Caco-2 (cell line): ENCODE measurements around the gene PM20D1. TPM values are rescaled to one million over a fixed set of nuclear protein-coding genes. Genes with fewer than 3 reads are reported as not detected.

Source experiments
- BruUV-seq: library from RNA; stranded (reverse); fragments of 400-500 nt; replicated peaks from 2 replicates; lab custom pipeline; 2021; lab: Mats Ljungman, UMichigan
- CTCF ChIA-PET: fragments of 300-600 bp; sonication (Branson Sonifier 250); formaldehyde crosslinking; loops from one replicate; lab custom pipeline; 2022; ENCODE audit warnings: antibody characterized with exemption; lab: Charles Lee
- POLR2A ChIA-PET: fragments of 300-600 bp; sonication (Branson Sonifier 250); formaldehyde crosslinking; loops from one replicate; lab custom pipeline; 2022; ENCODE audit warnings: antibody characterized with exemption; lab: Charles Lee
- DNase-seq, 2 experiments: peaks; one replicate each; pipeline versions ENCODE4 v3.0.0 to v3.0.0-alpha.2; 2020 to 2022
- H3K27me3 ChIP-seq: replicated peaks from 2 replicates; pipeline ENCODE4 v1.6.0; 2011; ENCODE audit warnings: low read length; ENCODE audit not compliant: control insufficient read depth, insufficient read depth
- H3K36me3 ChIP-seq: 2 replicates; pipeline ENCODE4 v1.5.1; 2011; ENCODE audit warnings: low read length; ENCODE audit not compliant: control insufficient read depth, insufficient read depth
- H3K4me1 ChIP-seq: fragments of 250-450 bp; sonication (Bioruptor Pico); 2 replicates; pipeline ENCODE4 v1.5.1; 2020; ENCODE audit warnings: mild to moderate bottlenecking
- H3K4me3 ChIP-seq: 2 replicates; pipeline ENCODE4 v1.5.1; 2011; ENCODE audit warnings: low read depth, mild to moderate bottlenecking, control low read depth, low read length
- H3K9me3 ChIP-seq: fragments of 250-450 bp; sonication (Bioruptor Pico); 2 replicates; pipeline ENCODE4 v1.5.1; 2020; ENCODE audit warnings: mild to moderate bottlenecking, moderate library complexity
- H3K27ac Mint-ChIP-seq: one replicate; pipeline ENCODE4 v1.8.0; 2022; ENCODE audit warnings: mixed read lengths; ENCODE audit not compliant: unreplicated experiment
- H3K27me3 Mint-ChIP-seq: one replicate; pipeline ENCODE4 v1.8.0; 2022; ENCODE audit warnings: mixed read lengths; ENCODE audit not compliant: insufficient read depth, unreplicated experiment
- H3K36me3 Mint-ChIP-seq: one replicate; pipeline ENCODE4 v1.8.0; 2022; ENCODE audit warnings: mild to moderate bottlenecking, mixed read lengths; ENCODE audit not compliant: insufficient read depth, unreplicated experiment
- H3K4me1 Mint-ChIP-seq: one replicate; pipeline ENCODE4 v1.8.0; 2022; ENCODE audit warnings: low read depth, mixed read lengths; ENCODE audit not compliant: unreplicated experiment
- H3K4me3 Mint-ChIP-seq: one replicate; pipeline ENCODE4 v1.8.0; 2022; ENCODE audit warnings: mild to moderate bottlenecking, moderate library complexity, mixed read lengths; ENCODE audit not compliant: unreplicated experiment
- H3K9me3 Mint-ChIP-seq: one replicate; pipeline ENCODE4 v1.8.0; 2022; ENCODE audit warnings: mixed read lengths; ENCODE audit not compliant: unreplicated experiment
- intact Hi-C: fragments of 100-400 bp; cut with micrococcal nuclease; formaldehyde crosslinking; loops from one replicate; pipeline ENCODE4 v1.10.0; 2022; ENCODE audit not compliant: unreplicated experiment
- total RNA-seq: library from RNA; stranded (reverse); gene quantifications from 2 replicates; pipeline ENCODE4 v1.2.3, GENCODE V29; 2022
- TF ChIP-seq, protein P1 (sequence below), 2 experiments: fragments of 200-600 bp in 1 of 2; IDR thresholded peaks; 1 replicate in 1 of 2; 2 replicates in 1 of 2; pipeline versions ENCODE4 v1.5.1 to v1.8.0; 2011 to 2022; ENCODE audit warnings: antibody characterized with exemption in 1 of 2, control low read depth in 1 of 2, inconsistent platforms in 1 of 2, low read depth in 1 of 2, low read length in 1 of 2, mild to moderate bottlenecking in 1 of 2, moderate library complexity in 1 of 2; ENCODE audit not compliant: insufficient read depth in 1 of 2, severe bottlenecking in 1 of 2, unreplicated experiment in 1 of 2

Gene PM20D1
- total RNA-seq, 1 experiment from 2014 or later = not detected

GRCh38 chr1:205843036-205843859 is 6.7 kb downstream of the PM20D1 start:
- Mint-ChIP-seq H3K4me3 (no peak overlapping the region), H3K36me3 (no peaks in the 10 kb centered on the region), H3K9me3 (no peaks in the 10 kb centered on the region), H3K4me1 (no peaks in the 10 kb centered on the region), H3K27ac (no peak overlapping the region), H3K27me3 (peaks cover 15% of the 10 kb centered on the region)
- BruUV-seq = no TSS peak
- TF ChIP-seq, protein P1, sequence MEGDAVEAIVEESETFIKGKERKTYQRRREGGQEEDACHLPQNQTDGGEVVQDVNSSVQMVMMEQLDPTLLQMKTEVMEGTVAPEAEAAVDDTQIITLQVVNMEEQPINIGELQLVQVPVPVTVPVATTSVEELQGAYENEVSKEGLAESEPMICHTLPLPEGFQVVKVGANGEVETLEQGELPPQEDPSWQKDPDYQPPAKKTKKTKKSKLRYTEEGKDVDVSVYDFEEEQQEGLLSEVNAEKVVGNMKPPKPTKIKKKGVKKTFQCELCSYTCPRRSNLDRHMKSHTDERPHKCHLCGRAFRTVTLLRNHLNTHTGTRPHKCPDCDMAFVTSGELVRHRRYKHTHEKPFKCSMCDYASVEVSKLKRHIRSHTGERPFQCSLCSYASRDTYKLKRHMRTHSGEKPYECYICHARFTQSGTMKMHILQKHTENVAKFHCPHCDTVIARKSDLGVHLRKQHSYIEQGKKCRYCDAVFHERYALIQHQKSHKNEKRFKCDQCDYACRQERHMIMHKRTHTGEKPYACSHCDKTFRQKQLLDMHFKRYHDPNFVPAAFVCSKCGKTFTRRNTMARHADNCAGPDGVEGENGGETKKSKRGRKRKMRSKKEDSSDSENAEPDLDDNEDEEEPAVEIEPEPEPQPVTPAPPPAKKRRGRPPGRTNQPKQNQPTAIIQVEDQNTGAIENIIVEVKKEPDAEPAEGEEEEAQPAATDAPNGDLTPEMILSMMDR (IDR thresholded peaks at IDR 0.05; ENCODE audit: insufficient read depth in 1 of 2, low read depth in 1 of 2, low read length in 1 of 2, severe bottlenecking in 1 of 2, unreplicated experiment in 1 of 2) = no peak
- Histone ChIP-seq H3K27me3 (no peaks in the 10 kb centered on the region), H3K9me3 (no peaks in the 10 kb centered on the region), H3K4me1 (no peaks in the 10 kb centered on the region), H3K36me3 (no peaks in the 10 kb centered on the region), H3K4me3 (no peak overlapping the region)
- intact Hi-C loops = no loop called here
- ChIA-PET CTCF (no interaction called here), POLR2A (no interaction called here)
- DNase-seq = no peak

- TF ChIP-seq, protein P1 (IDR thresholded peaks at IDR 0.05; ENCODE audit: insufficient read depth in 1 of 2, low read depth in 1 of 2, low read length in 1 of 2, severe bottlenecking in 1 of 2, unreplicated experiment in 1 of 2) = no peak
- Histone ChIP-seq H3K36me3 (no peaks in the 10 kb centered on the region), H3K27me3 (no peaks in the 10 kb centered on the region), H3K9me3 (no peaks in the 10 kb centered on the region), H3K4me3 (no peak overlapping the region), H3K4me1 (no peaks in the 10 kb centered on the region)
- ChIA-PET POLR2A (no interaction called here), CTCF (no interaction called here)
- intact Hi-C loops = no loop called here
- no peaks in the 10 kb centered on the region for H3K4me1 Mint-ChIP-seq
- H3K27me3 Mint-ChIP-seq = peaks cover 19% of the 10 kb centered on the region
- H3K9me3 Mint-ChIP-seq = no peaks in the 10 kb centered on the region
- no peak overlapping the region for H3K27ac Mint-ChIP-seq
- no peak overlapping the region for H3K4me3 Mint-ChIP-seq
- H3K36me3 Mint-ChIP-seq = no peaks in the 10 kb centered on the region
- no peak for DNase-seq
- no TSS peak for BruUV-seq
These were observed 7.7 kb downstream of the PM20D1 start for GRCh38 chr1:205842229-205842628.

DNA sequence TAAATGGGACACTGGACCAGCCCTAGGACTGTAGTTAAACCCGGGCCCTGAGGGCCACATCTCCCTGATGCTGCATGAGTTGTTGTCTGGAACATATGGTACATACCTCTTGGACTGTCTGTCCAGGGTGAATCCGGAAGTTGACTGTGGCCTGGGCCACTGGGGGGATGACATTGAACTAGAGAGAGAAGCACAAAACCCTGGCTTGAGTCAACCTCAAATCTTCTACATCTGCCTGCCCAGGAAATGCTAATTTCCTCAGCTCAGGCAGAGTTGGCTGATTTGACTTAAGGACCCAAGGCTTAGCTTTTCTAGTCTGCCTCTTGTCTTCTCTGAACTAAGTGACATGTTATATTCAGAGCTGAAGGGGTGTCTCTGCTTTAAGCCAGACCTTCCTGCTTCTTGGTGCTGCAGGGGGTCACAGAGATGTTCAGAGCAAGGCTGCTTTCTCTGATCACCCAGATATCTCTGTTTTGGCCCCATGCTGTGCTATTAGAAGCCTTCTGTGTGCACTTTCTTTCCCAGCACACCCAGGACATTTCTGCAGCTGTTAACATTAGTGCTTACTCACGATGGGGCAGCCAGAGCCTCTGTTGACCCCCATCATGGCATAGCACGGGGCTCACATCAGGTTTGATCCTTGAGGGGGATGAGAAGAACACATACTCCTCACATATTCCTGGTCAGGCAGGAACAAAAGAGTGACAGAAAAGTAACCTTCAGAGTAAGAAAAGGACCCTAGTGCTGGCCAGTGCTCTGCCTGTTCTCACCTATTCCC is 9.6 kb downstream of the PM20D1 start:
- ChIA-PET CTCF (no interaction called here), POLR2A (no interaction called here)
- Histone ChIP-seq H3K9me3 (no peaks in the 10 kb centered on the region), H3K4me1 (no peaks in the 10 kb centered on the region), H3K36me3 (no peaks in the 10 kb centered on the region), H3K27me3 (no peaks in the 10 kb centered on the region), H3K4me3 (no peak overlapping the region)
- no peak overlapping the region for H3K4me3 Mint-ChIP-seq
- no TSS peak for BruUV-seq
- H3K36me3 Mint-ChIP-seq = no peaks in the 10 kb centered on the region
- DNase-seq = no peak
- H3K9me3 Mint-ChIP-seq = no peaks in the 10 kb centered on the region
- peaks cover 19% of the 10 kb centered on the region for H3K27me3 Mint-ChIP-seq
- TF ChIP-seq, protein P1 (IDR thresholded peaks at IDR 0.05; ENCODE audit: insufficient read depth in 1 of 2, low read depth in 1 of 2, low read length in 1 of 2, severe bottlenecking in 1 of 2, unreplicated experiment in 1 of 2) = no peak
- intact Hi-C loops = no loop called here
- H3K27ac Mint-ChIP-seq = no peak overlapping the region
- no peaks in the 10 kb centered on the region for H3K4me1 Mint-ChIP-seq
